RWPE2 (cell line): Measurements from ENCODE around the gene UPF2.
A peak's percentile ranks its signal among the peaks of the same experiment; 100 is the strongest.

ENCODE experiments used
- ATAC-seq: fragments of 200-7000 bp; cut with Tn5 transposase; 3 replicates; pipeline ENCODE4 v1.9.1; 2021; ENCODE audit warnings: low read depth
- DNase-seq: peaks from one replicate; pipeline ENCODE4 v3.0.0-alpha.2; 2020; ENCODE audit warnings: low spot score
- H3K27ac ChIP-seq: fragments of 450-650 bp; 2 replicates; pipeline ENCODE4 v1.5.1; 2017; ENCODE audit warnings: mild to moderate bottlenecking; ENCODE audit not compliant: poor library complexity, severe bottlenecking
- H3K27me3 ChIP-seq: fragments of 250-450 bp; sonication (Bioruptor Pico); 2 replicates; pipeline ENCODE4 v1.5.1; 2021; ENCODE audit warnings: mild to moderate bottlenecking, moderate library complexity; ENCODE audit not compliant: insufficient read depth, poor library complexity, severe bottlenecking
- H3K36me3 ChIP-seq: fragments of 250-450 bp; sonication (Bioruptor Pico); 2 replicates; pipeline ENCODE4 v1.5.1; 2020; ENCODE audit warnings: low read depth, mild to moderate bottlenecking, moderate library complexity
- H3K4me1 ChIP-seq: fragments of 250-450 bp; sonication (Bioruptor Pico); 2 replicates; pipeline ENCODE4 v1.5.1; 2021; ENCODE audit warnings: mild to moderate bottlenecking, moderate library complexity; ENCODE audit not compliant: insufficient read depth, poor library complexity, severe bottlenecking
- H3K4me3 ChIP-seq: fragments of 250-450 bp; sonication (Bioruptor Pico); 2 replicates; pipeline ENCODE4 v1.5.1; 2021; ENCODE audit warnings: mild to moderate bottlenecking, moderate library complexity; ENCODE audit not compliant: severe bottlenecking
- H3K9me3 ChIP-seq: fragments of 250-450 bp; sonication (Bioruptor Pico); 2 replicates; pipeline ENCODE4 v1.5.1; 2021; ENCODE audit warnings: mild to moderate bottlenecking, moderate library complexity; ENCODE audit not compliant: severe bottlenecking
- CTCF ChIP-seq: fragments of 450-650 bp; IDR thresholded peaks from one replicate; pipeline ENCODE4 v1.5.1; 2017; ENCODE audit warnings: mild to moderate bottlenecking, moderate library complexity; ENCODE audit not compliant: poor library complexity, severe bottlenecking

UPF2 gene

GRCh38 chr10:12042797-12043651, at the start of gene UPF2:
Gene UPF2, minus strand, starts transcription at chr10:12042809. Its CDS starts 7,386 bp downstream, at chr10:12035423.
- Histone ChIP-seq H3K4me1 (peaks cover 15% of the 10 kb centered on the region), H3K4me3 (peak within 1 kb of the TSS; percentile 100), H3K9me3 (no peaks in the 10 kb centered on the region), H3K36me3 (peaks cover 9% of the 10 kb centered on the region; the same call in 1 of the 2 replicates), H3K27me3 (no peaks in the 10 kb centered on the region), H3K27ac (peak within 1 kb of the TSS; percentile 70)
- no peak for TF ChIP-seq CTCF
- peak; percentile 99 for DNase-seq
- peak; percentile 87 for ATAC-seq

GRCh38 chr10:12091421-12091820, 48.8 kb upstream of the UPF2 start:
- peaks cover 70% of the 10 kb centered on the region for H3K36me3 ChIP-seq
- no peak for ATAC-seq

GRCh38 chr10:12088919-12089318, 46.3 kb upstream of the UPF2 start:
- TF ChIP-seq CTCF, result no peak
- no peaks in the 10 kb centered on the region for H3K4me1 ChIP-seq
- no peaks in the 10 kb centered on the region for H3K9me3 ChIP-seq
- H3K27me3 ChIP-seq, result no peaks in the 10 kb centered on the region
- ATAC-seq (no peak), DNase-seq (no peak)
- H3K36me3 ChIP-seq, result peaks cover 72% of the 10 kb centered on the region
- H3K4me3 ChIP-seq, result no peak overlapping the region
- no peak overlapping the region for H3K27ac ChIP-seq

More at GRCh38 chr10:12091421-12091820, 48.8 kb upstream of the UPF2 start:
- no peak overlapping the region for H3K27ac ChIP-seq
- no peak for TF ChIP-seq CTCF
- H3K27me3 ChIP-seq, result no peaks in the 10 kb centered on the region
- no peak for DNase-seq
- H3K9me3 ChIP-seq, result no peaks in the 10 kb centered on the region
- H3K4me3 ChIP-seq, result no peak overlapping the region
- no peaks in the 10 kb centered on the region for H3K4me1 ChIP-seq

- Histone ChIP-seq H3K27ac (no peak overlapping the region), H3K36me3 (peaks cover 35% of the 10 kb centered on the region), H3K4me1 (no peaks in the 10 kb centered on the region), H3K27me3 (no peaks in the 10 kb centered on the region), H3K4me3 (no peak overlapping the region), H3K9me3 (no peaks in the 10 kb centered on the region)
- DNase-seq (no peak), ATAC-seq (peak; percentile 58)
- TF ChIP-seq CTCF, result no peak
Observed at GRCh38 chr10:12081879-12082557, 39.4 kb upstream of the UPF2 start.
